CD4-positive, alpha-beta T cell treated with Interleukin-21 for 1 hour (primary cell): ENCODE results near the gene UBQLN4.
"Not testable (repeated sequence)": the region's sequence is repeated elsewhere in the genome, so short reads cannot be mapped to it uniquely, and the experiment has no call there.

Experiments used
- DNase-seq: peaks from one replicate; pipeline ENCODE4 v3.0.0-alpha.2; 2020

Gene UBQLN4

GRCh38 chr1:156080863-156081179 is 27.2 kb upstream of the UBQLN4 start:
- no peak for DNase-seq

GRCh38 chr1:156080241-156080862 is 26.8 kb upstream of the UBQLN4 start:
- no peak for DNase-seq

- no peak for DNase-seq
Measured at GRCh38 chr1:156079762-156080161, 26.2 kb upstream of the UBQLN4 start.

GRCh38 chr1:156078728-156079127 is 25.1 kb upstream of the UBQLN4 start:
- no peak for DNase-seq

- no peak for DNase-seq
Measured at GRCh38 chr1:156077430-156077760, 23.8 kb upstream of the UBQLN4 start.

GRCh38 chr1:156076609-156077429 is 23.2 kb upstream of the UBQLN4 start:
- no peak for DNase-seq

GRCh38 chr1:156075775-156076204 is 22.2 kb upstream of the UBQLN4 start:
- DNase-seq: no peak

- DNase-seq: no peak
Measured at GRCh38 chr1:156075162-156075561, 21.6 kb upstream of the UBQLN4 start.

- DNase-seq: no peak
Measured at GRCh38 chr1:156074661-156075060, 21.1 kb upstream of the UBQLN4 start.

- no peak for DNase-seq
Measured at GRCh38 chr1:156073740-156074139, 20.1 kb upstream of the UBQLN4 start.

GRCh38 chr1:156073110-156073687 is 19.6 kb upstream of the UBQLN4 start:
- DNase-seq: no peak

GRCh38 chr1:156072251-156072650 is 18.7 kb upstream of the UBQLN4 start:
- DNase-seq: no peak

- DNase-seq: not testable (repeated sequence)
Measured at GRCh38 chr1:156071332-156071816, 17.8 kb upstream of the UBQLN4 start.

- DNase-seq: no peak
Measured at GRCh38 chr1:156070548-156070947, 16.9 kb upstream of the UBQLN4 start.

GRCh38 chr1:156069490-156070455 is 16.2 kb upstream of the UBQLN4 start:
- DNase-seq: no peak

- no peak for DNase-seq
Measured at GRCh38 chr1:156067262-156067661, 13.7 kb upstream of the UBQLN4 start.

GRCh38 chr1:156065871-156066270 is 12.3 kb upstream of the UBQLN4 start:
- no peak for DNase-seq

GRCh38 chr1:156065212-156065611 is 11.6 kb upstream of the UBQLN4 start:
- DNase-seq: no peak

GRCh38 chr1:156064615-156065014 is 11.0 kb upstream of the UBQLN4 start:
- no peak for DNase-seq

- no peak for DNase-seq
Measured at GRCh38 chr1:156063997-156064285, 10.3 kb upstream of the UBQLN4 start.

GRCh38 chr1:156062189-156062588 is 8.6 kb upstream of the UBQLN4 start:
- DNase-seq: no peak

GRCh38 chr1:156060937-156061636 is 7.5 kb upstream of the UBQLN4 start, which contains the start of gene RAB25:
Gene RAB25 (plus strand): TSS chr1:156061160. CDS start chr1:156061401, 241 bp downstream.
- peak; percentile 13 for DNase-seq
